OCI-LY7 (cell line): ENCODE results near the gene PLXNB1. TPM values are rescaled to one million over a fixed set of nuclear protein-coding genes. Genes with fewer than 3 reads are reported as not detected.

ENCODE experiments used
- BruUV-seq: library from RNA; stranded (reverse); fragments of 400-500 nt; replicated peaks from 2 replicates; lab custom pipeline; 2021; lab: Mats Ljungman, UMichigan
- CTCF ChIA-PET: fragments of 300-600 bp; sonication (Branson Sonifier 250); formaldehyde crosslinking; loops from one replicate; lab custom pipeline; 2022; ENCODE audit warnings: antibody characterized with exemption; ENCODE audit not compliant: unreplicated experiment; lab: Charles Lee
- POLR2A ChIA-PET: fragments of 300-600 bp; sonication (Branson Sonifier 250); formaldehyde crosslinking; loops from one replicate; lab custom pipeline; 2022; ENCODE audit warnings: antibody characterized with exemption; lab: Charles Lee
- DNase-seq: peaks from one replicate; pipeline ENCODE4 v3.0.0-alpha.2; 2015; ENCODE audit warnings: low spot score
- H2AFZ ChIP-seq: fragments of 200-600 bp; sonication (generic), shearing (Covaris generic); 2 replicates; pipeline ENCODE4 v1.6.1; 2014; ENCODE audit warnings: mild to moderate bottlenecking, antibody characterized with exemption, low read length, moderate library complexity
- H3K27ac ChIP-seq: fragments of 200-600 bp; sonication (generic); 2 replicates; pipeline ENCODE4 v1.5.1; 2014; ENCODE audit warnings: mixed run types, low read depth, mild to moderate bottlenecking, moderate library complexity, low read length, inconsistent platforms; ENCODE audit not compliant: poor library complexity, severe bottlenecking
- H3K36me3 ChIP-seq: fragments of 200-600 bp; sonication (generic); 2 replicates; pipeline ENCODE4 v1.6.1; 2014; ENCODE audit warnings: mild to moderate bottlenecking, antibody characterized with exemption, low read length, moderate library complexity, mixed read lengths; ENCODE audit not compliant: insufficient read depth
- H3K4me1 ChIP-seq: fragments of 200-600 bp; sonication (generic); 2 replicates; pipeline ENCODE4 v1.5.1; 2014; ENCODE audit warnings: mild to moderate bottlenecking, low read length; ENCODE audit not compliant: insufficient read depth, poor library complexity, severe bottlenecking
- H3K4me2 ChIP-seq: fragments of 200-600 bp; sonication (generic); 2 replicates; pipeline ENCODE4 v1.6.1; 2014; ENCODE audit warnings: mild to moderate bottlenecking, low read length
- H3K4me3 ChIP-seq: fragments of 200-600 bp; sonication (generic); 2 replicates; pipeline ENCODE4 v1.5.1; 2014; ENCODE audit warnings: mild to moderate bottlenecking, low read depth, low read length; ENCODE audit not compliant: poor library complexity, severe bottlenecking
- H3K79me2 ChIP-seq: fragments of 200-600 bp; sonication (generic); 2 replicates; pipeline ENCODE4 v1.6.1; 2016; ENCODE audit warnings: low read depth, mild to moderate bottlenecking, low read length, moderate library complexity, mixed read lengths; ENCODE audit not compliant: insufficient read depth
- H3K9me2 ChIP-seq: fragments of 200-600 bp; sonication (generic); 2 replicates; pipeline ENCODE4 v1.6.1; 2016; ENCODE audit warnings: mild to moderate bottlenecking, low read length, mixed read lengths; ENCODE audit not compliant: insufficient read depth
- H3K9me3 ChIP-seq: fragments of 200-600 bp; sonication (generic); 2 replicates; pipeline ENCODE4 v1.6.1; 2014; ENCODE audit warnings: mild to moderate bottlenecking, mixed run types, low read length, mixed read lengths
- H4K20me1 ChIP-seq: fragments of 200-600 bp; sonication (generic); 2 replicates; pipeline ENCODE4 v1.6.1; 2014; ENCODE audit warnings: mild to moderate bottlenecking, antibody characterized with exemption, low read length, moderate library complexity, mixed read lengths; ENCODE audit not compliant: insufficient read depth
- CTCF ChIP-seq: fragments of 200-600 bp; sonication (generic); conservative IDR thresholded peaks from 2 replicates; pipeline ENCODE4 v1.5.1; 2014; ENCODE audit warnings: mild to moderate bottlenecking, antibody characterized with exemption, low read length, moderate library complexity, mixed read lengths
- EZH2phosphoT487 ChIP-seq: fragments of 200-600 bp; sonication (generic); IDR thresholded peaks from 2 replicates; pipeline ENCODE4 v1.6.1; 2018; ENCODE audit warnings: low read depth, borderline replicate concordance, mild to moderate bottlenecking, mixed run types, antibody characterized with exemption, low read length, moderate library complexity, mixed read lengths
- intact Hi-C: fragments of 100-400 bp; cut with micrococcal nuclease; formaldehyde crosslinking; loops from one replicate; pipeline ENCODE4 v1.10.0; 2022; ENCODE audit not compliant: unreplicated experiment
- total RNA-seq, 2 experiments: library from RNA; depleted of rRNA in 1 of 2; stranded (reverse); fragments of >200 nt in 1 of 2; shearing (Covaris generic) in 1 of 2; gene quantifications; 2 replicates each; pipeline ENCODE4 v1.2.3, GENCODE V29; 2014 to 2022

The PLXNB1 gene
- total RNA-seq, 2 experiments from 2014 or later: 4.4 to 6.4 TPM

- Histone ChIP-seq H4K20me1 (no peaks in the 10 kb centered on the region), H3K9me2 (no peaks in the 10 kb centered on the region), H3K4me3 (no peak overlapping the region), H3K36me3 (no peaks in the 10 kb centered on the region), H2AFZ (no peak overlapping the region), H3K79me2 (no peaks in the 10 kb centered on the region), H3K27ac (no peak overlapping the region), H3K4me1 (no peaks in the 10 kb centered on the region), H3K9me3 (no peaks in the 10 kb centered on the region), H3K4me2 (no peak overlapping the region)
- TF ChIP-seq EZH2phosphoT487: no peak
- no peak for TF ChIP-seq CTCF
- CTCF ChIA-PET: no interaction called here
- BruUV-seq: no TSS peak
- DNase-seq: no peak
- POLR2A ChIA-PET: no interaction called here
- intact Hi-C loops: no loop called here
Measured at GRCh38 chr3:48397767-48398681, 31.9 kb downstream of the PLXNB1 start.

GRCh38 chr3:48395714-48396113 lies 34.2 kb downstream of the PLXNB1 start:
- H3K9me3 ChIP-seq: no peaks in the 10 kb centered on the region
- H3K4me1 ChIP-seq: no peaks in the 10 kb centered on the region
- CTCF ChIA-PET: no interaction called here
- POLR2A ChIA-PET: no interaction called here
- no peak overlapping the region for H2AFZ ChIP-seq
- H3K4me3 ChIP-seq: no peak overlapping the region
- H3K36me3 ChIP-seq: no peaks in the 10 kb centered on the region
- no peaks in the 10 kb centered on the region for H3K79me2 ChIP-seq
- no peak overlapping the region for H3K27ac ChIP-seq
- no TSS peak for BruUV-seq
- H3K4me2 ChIP-seq: no peak overlapping the region
- DNase-seq: no peak
- intact Hi-C loops: no loop called here
- no peaks in the 10 kb centered on the region for H3K9me2 ChIP-seq
- TF ChIP-seq EZH2phosphoT487 (no peak), CTCF (no peak)
- no peaks in the 10 kb centered on the region for H4K20me1 ChIP-seq

DNA sequence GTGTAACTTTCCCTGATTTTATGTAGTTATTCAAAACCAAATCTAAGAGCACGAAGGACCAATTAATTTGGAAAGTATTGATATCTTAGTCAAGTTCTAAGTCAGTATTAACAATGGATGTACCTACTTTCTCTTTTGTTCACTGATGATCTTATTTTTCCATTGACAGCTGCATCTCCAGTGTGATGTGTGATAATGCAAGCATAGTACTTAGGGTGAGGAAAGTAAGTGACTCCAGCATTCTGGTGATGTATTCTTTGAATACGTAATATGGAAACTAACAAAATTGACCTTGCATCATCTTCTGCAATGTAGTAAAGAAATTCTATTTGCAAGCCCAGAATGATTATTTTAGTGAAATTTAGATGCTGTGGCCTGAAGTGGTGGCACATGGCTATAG lies 35.5 kb downstream of the PLXNB1 start:
- no peaks in the 10 kb centered on the region for H3K36me3 ChIP-seq
- BruUV-seq: no TSS peak
- no peaks in the 10 kb centered on the region for H3K9me3 ChIP-seq
- TF ChIP-seq EZH2phosphoT487: no peak
- no peak for TF ChIP-seq CTCF
- POLR2A ChIA-PET: no interaction called here
- DNase-seq: no peak
- CTCF ChIA-PET: interaction anchor here (0.5 kb wide), 1 partner anchor 240 kb away, joined by 3 read pairs; no protein-coding TSS in a partner anchor
- intact Hi-C loops: no loop called here
- H4K20me1 ChIP-seq: no peaks in the 10 kb centered on the region
- no peak overlapping the region for H3K4me2 ChIP-seq
- H3K4me1 ChIP-seq: no peaks in the 10 kb centered on the region
- no peak overlapping the region for H2AFZ ChIP-seq
- H3K4me3 ChIP-seq: no peak overlapping the region
- H3K9me2 ChIP-seq: no peaks in the 10 kb centered on the region
- no peaks in the 10 kb centered on the region for H3K79me2 ChIP-seq
- no peak overlapping the region for H3K27ac ChIP-seq
